ENCODE results near the gene TAB2.
"Not testable (repeated sequence)": the region's sequence is repeated elsewhere in the genome, so short reads cannot be mapped to it uniquely, and the experiment has no call there.

The TAB2 gene

DNA sequence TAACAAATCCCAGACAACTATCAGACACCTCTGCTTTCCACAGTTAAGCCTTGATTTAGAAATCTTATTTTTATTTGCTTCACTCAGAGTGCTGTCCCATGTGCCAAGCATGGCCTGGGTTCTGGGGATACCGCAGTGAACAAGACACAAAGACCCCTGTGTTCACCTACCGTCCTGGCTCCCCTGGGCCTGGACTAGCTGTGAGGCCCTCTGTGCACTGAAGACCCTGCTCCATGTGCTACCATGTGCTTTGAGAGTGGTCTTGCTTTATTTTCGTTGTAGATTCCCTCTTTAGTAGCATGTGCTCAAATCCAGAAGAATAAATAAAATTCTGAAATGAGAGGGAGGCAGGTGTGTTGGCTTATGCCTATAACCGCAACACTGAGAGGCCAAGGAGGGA is 105.1 kb downstream of the TAB2 start:
- DNase-seq: no peak

DNA sequence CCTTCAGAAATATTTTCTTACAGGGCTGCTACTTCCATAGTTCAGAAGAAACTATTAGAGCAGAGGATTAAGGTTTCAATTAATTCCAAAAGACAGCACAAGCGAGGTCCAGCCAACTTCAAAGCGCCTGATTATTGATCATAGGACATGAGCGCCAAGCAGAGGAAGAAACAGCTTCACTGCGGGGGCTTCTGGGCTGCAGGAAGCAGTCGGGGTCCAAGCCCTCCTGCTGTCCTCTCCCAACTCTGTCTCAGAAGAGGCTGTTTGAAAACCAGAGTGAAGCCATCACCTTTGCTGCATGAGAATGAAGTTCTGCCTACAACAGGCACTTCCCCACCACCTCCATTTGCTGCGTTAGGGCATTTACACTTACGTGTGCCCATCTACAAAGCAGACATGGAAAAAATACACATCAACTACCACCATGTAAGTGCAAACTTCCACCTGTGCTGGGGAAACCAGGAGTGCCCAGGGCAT is 106.5 kb downstream of the TAB2 start:
- no peak for DNase-seq

DNA sequence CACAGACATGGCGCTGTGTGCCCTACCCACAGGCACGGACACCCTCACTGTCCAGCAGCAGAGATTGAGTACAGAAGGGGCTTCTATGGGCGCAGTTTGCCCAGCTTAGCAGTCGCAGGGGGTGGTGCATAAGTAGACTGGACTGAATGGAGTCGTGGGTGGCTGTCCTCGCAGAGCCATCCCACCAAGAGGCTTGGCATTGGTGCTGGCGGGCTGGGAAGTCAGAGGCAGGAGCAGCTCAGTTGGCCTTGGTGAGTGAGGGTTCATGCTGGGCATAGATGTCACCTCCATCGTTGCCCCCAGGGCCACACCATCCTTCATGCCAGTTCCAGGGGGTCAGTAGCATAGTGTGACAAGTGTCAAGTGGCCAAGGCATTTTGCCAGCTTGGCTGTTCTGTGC is 107.7 kb downstream of the TAB2 start:
- no peak for DNase-seq

DNA sequence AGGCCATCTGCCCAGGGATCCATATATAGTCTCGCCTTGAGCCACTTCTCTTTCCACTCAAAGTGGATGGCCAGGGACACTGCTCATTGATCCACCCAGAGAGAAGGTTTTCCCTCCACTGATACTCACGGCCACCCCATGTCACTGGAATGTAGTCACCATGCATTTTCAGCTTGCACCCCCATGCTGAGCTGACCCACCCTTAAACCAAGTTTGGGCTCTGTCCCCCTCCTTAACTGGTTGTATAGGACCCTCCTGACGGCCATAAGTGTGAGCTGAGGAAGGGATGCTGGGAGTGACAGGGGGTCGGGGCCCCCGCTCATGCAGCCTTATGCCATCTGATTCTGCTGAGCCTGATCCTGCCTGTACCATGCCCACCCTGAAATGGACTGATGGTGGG is 108.2 kb downstream of the TAB2 start:
- DNase-seq: no peak

DNA sequence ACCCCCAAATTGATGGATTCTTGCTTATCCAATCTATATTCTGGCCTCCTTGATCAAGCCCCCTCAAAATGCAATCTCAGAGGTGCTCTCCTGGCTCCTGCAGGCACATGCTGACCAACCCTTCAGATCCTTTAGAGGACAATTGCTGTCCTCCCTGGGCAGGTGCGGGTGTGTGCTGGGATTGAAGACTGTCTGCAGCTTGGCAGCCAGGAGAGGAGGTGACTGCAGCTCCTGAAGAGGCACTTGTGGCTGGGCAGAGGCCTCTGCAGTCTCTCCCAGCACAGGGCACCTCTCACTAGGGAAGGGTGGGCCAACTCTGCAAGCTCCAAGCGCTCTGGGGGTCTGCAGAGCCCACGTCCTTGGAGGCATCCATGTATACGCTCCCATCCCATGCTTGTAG is 111.1 kb downstream of the TAB2 start:
- DNase-seq: no peak

DNA sequence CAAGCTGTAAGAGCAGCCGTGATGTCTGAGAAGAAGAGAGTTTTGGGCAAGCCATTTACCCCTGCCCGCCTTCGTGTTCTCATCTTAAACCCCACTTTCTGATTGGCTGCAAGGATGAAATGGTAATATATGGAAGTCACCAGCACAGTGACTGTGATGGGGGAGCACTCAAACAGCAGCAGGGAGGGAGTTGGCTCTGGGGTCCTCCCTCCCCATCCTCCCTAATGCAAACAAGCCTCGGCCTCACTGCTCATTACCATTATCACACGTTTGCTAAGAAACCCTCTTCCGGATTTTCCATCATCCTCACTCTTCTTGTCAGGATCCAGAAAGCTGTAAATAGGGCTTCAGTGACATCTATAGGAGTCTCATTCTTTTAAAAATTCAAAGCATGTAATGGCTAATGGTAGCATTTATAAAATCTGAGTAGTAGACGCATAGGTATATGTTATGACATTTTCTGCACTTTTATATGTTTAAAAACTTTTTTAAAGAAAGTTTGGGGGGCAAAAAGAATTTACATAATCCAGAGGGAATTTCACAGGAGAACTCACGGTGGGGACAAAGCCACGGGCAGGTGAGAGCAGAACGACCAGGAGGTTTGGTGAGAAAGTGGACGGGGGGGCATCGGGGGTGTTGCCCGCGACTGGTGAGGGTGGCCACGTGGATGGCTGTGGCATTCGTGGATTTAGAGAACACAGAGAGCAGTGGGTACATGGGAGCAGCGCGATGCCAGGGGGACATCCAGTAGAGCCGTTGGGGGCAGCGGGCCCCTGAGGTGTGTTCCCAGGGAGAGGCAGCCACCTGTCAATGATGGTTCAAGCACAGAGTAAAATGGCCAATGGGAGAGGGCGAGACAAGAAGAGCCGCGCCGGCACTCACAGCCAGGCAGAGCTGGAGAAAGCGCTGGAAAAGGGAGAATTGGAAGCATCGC is 112.2 kb downstream of the TAB2 start:
- DNase-seq: no peak

DNA sequence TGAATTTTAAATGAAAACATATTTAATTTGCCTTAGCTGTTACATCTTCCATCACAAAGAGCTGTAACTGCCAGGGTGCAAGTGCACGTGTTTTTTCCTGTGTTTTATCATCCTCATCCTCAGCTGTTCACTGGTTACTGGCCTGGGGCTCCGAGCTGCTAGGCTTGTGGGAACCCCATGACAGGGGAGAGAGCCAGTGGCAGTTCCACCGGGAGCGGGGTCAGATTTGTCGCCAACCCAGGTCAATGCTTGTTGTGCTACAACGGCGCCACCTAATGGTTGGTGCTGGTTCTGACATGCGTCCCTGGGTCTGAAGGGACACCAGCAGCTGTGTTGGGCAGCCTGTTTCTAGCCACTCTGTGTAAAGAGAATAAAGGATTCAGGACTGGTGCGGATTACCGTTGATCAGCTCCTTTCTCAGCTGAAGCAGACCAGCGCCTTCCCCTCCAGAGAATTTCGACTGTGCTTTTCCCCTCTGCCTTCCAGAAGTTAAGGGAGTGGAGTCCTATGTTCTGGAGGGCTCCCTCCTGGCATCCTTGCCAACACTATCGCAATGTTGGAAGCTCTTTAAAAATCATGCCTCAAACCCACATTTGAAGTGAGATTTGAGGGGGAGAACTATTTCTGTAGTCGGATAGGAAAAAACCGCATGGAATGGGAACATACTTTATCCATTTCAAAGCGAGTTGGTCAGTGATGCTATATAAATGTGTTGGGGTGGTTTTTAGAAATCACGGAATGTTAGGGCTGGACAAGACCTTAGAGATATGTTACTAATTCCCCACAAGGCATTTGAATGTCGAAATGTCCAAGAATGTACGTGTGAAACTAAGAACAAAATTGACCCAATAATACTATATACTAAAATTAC is 114.6 kb downstream of the TAB2 start:
- DNase-seq: peak; percentile 62

DNA sequence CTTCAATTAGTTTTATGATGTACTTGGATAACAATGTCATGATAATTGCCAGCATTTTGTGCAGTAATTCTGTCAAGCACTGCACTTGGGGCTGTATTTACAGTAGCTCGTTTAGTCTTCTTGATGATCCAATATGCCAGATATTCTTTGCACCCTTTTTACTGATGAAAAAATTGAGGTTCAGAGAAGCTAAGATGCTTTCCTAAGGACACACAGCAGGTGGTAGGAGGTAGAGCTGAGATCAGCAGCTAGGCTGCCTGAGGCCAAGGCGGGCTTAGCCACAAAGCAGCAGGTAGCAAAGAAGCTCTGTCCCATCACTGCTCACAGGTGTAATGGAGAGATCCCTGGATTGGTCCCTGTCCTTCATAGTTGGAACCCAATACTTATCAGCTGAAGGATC is 115.9 kb downstream of the TAB2 start:
- DNase-seq: no peak

DNA sequence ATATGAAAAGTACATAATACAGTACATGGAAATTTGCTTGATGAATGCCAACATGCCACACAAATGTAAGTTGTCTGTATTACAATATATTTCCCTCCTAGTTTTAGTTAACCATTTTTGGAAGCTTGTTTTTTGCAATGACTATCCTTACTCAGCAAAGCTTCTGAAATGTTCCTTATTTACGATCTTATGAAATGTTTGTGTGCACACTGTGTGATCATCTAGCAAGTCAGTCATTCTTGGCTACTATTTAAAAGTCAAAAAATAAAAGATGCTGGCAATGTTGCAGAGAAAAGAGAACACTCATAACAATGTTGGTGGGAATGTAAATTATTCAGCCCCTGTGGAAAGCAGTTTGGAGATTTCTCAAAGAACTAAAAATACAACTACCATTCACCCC is 116.4 kb downstream of the TAB2 start:
- DNase-seq: no peak

DNA sequence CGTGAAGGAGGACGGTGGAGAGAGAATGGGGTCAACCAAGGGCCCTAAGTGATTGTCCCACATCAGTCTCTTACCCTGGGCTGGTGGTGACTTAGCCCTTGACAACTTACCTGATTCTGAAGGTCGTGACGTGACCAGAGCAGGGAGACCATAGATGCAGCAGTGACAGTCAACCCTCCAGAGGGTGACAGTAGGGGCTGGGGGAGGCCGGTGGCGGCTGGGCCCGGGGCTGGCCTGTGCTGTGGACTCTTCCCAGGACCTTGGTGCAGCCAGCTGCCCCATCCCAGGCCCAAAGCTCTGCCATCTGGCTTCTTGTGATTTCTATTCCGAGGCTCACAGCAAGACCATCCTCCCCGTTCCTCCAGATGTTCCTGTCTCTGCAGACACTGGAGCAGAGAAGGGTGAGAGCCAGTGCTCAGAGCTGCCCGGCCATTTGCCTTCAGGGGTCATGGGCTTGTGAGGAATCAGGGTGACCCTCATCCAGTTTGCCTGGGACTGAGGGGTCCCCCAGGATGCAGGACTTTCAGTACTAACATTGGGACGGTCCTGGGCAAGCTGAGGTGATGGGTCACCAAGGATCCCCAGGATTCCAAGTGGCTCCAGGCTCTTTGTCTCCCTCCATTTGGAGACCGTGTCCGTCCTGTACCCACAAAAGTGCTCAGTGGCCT is 118.5 kb downstream of the TAB2 start:
- no peak for DNase-seq

DNA sequence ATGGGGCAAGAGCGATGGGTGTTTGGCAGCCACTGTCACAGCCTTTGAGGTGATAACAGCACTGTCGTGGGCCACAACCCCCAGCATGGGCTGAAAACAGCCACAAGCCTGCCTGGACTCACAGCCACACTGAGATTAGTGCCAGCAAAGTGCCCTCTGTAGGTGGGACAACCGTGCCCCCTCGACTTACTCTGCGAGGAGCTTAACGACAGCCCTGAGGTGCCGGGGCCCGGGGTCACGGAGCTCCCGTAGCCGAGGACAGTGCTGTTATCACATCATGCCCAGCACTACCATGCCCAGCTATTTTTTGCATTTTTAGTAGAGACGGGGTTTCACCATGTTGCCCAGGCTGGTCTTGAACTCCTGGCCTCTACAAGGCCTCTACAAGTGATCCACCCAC is 119.1 kb downstream of the TAB2 start:
- no peak for DNase-seq

DNA sequence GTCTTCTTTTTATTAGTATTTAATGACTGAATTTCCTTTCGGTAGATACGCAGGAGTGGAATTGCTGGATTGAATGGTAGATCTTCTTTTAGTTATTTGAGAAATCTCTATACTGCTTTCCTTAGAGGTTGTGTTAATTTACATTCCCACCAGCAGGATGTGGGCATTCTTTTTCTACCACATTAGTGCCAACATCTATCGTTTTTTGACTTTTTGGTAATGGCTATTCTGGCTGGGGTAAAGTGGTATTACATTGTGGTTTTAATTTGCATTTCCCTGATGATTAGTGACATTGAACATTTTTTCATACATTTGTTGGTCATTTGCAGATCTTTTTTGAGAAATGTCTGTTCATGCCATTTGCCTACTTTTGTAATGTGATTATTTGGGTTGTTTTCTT is 119.7 kb downstream of the TAB2 start:
- no peak for DNase-seq

DNA sequence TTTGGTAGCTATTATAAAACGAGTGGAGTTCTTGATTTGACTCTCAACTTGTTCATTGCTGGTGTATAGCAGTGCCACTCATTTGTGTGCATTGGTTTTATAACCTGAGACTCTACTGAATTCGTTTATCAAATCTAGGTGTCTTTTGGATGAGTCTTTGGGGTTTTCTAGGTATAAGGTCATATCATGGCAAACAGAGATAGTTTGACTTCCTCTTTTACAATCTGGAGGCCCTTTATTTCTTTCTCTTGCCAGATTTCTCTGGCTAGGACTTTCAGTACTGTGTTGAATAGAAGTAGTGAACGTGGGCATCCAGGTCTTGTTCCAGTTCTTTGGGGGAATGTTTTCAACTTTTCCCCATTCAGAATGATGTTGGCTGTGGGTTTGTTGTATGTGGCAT is 121.3 kb downstream of the TAB2 start:
- no peak for DNase-seq

DNA sequence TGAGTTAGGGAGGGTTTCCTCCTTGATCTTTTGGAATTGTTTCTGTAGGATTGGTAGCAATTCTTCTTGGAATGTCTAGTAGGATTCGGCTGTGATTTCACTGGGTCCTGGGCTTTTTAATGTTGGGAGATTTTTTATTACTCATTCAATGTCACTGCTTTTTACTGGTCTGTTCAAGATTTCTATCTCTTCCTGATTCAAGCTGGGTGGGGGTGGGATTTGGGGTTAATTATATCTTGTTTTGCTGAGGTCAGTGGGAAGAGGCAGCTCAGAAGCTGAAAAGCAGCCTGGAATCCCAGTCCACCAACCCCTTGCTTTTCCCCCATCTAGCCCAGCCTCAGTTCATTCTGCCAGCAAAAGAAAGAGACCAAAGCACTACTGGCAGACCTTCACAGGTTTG is 122.1 kb downstream of the TAB2 start:
- DNase-seq: no peak

DNA sequence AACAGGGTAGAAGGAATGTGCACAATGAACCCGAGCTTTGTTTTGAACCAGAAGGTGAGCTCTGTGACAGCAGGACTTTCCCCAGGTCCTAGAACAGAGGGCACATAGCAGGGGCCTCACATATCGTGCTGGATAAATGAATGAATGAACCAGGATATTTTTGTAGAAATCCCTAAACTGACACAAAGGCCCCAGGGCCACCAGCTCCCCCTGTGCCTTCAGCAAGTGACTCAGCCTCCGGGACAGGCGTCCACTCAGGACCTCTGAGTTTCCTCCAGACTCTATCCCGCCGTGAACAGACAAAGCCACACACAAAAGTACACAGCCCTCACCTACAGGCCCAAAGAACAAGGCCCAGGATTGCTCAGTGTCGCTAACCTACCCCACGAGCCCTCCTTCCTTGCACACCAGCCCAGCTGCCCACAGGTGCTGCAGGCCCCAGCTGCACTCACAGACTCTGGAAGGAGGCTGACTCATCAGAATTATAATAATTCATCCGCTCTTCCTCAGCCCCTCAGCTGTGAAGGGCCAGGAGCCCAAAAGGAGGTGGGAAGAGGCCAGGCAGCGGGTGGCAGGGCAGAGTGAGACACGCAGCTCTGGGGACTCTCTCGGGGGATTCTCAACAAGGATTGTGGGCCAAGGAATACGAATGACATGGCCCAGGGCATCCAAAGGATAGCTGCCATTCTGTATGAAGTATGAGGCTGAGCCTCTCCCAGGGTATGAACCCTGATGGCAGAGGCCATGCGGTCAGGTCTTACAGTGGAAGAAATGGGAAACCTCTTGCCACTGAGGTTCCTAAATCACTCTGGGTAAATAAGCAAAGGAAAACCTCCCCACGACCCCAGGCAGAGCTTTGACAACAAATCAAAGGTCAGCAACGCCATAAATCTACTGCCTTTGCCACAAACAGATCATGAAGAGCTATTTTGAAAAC is 123.5 kb downstream of the TAB2 start:
- DNase-seq: no peak

DNA sequence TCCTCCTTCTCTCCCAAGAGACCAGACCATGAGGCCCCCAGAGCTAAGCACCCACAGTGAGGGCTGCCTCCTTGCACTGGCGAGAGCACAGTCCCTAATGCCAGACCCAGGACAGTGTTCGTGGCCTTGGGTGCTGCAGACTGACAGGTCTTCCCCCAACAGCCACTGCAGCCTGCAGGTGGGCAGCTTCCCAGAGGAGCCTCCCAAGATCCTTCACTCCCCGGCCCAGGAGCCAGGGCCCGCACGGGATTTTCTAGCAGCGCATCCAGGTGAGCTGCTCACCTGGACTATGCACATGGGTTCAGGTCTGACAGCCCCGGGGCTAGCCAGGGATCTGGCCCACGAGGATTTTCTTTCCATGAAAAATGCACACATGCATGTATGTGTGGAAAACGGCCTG is 124.2 kb downstream of the TAB2 start:
- no peak for DNase-seq

DNA sequence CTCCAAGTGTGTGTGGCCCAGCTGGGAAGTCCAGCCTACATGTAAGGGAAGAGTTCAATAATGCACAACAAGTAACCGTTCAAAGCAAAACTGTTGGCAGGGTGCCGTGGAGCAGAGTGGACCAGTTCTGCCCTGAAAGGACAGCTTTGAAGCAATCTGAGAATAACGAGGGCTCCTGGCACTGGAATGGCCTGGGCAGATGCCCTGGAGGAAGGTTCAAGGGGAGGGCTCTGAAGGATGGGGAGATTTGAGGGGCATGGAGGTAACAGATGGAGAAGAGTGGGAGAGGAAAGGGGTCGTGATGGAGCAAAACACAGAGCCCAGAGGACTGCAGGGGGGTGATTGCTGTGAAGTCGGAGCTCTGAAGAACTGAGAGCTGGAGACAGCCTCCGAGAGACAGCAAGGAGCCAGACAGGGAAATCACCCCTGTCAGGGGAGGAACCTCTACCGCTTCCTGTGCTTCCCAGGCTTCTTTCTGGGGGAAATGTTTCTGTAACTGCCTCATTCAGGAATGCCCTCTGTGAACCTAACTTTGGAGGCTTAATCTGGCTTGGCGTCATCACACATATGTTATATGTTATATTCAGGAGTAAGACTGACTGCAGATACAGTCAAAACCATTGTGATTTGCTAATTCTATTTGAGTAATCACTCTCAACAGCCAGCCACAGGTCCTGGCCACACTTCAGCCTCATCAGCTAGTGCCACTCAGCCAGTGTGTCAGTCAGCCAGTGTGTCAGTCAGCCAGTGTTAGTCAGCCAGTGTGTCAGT is 126.1 kb downstream of the TAB2 start:
- no peak for DNase-seq

DNA sequence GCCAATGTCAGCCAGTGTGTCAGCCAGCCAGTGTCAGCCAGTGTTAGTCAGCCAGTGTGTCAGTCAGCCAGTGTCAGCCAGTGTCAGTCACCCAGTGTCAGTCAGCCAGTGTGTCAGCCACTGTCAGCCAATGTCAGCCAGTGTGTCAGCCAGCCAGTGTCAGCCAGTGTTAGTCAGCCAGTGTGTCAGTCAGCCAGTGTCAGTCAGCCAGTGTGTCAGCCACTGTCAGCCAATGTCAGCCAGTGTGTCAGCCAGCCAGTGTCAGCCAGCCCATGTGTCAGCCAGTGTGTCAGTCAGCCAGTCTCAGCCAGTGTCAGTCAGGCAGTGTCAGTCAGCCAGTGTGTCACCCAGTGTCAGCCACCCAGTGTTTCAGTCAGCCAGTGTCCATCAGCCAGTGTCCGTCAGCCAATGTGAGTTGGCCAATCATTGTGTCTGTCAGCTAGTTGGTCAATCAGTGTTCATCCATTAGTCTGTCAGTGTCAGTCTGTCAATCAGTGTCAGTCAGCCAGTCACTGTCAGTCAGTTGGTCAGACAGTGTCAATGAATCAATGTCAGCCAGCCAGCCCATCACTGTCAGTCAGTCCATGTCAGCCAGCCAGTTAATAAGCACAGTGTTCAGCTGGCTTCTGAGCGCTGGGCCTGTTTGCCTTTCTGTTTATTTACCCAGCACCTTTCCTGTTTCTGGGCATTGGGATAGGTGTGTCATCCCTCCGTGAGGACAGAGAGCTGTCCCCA is 127.0 kb downstream of the TAB2 start:
- not testable (repeated sequence) for DNase-seq

DNA sequence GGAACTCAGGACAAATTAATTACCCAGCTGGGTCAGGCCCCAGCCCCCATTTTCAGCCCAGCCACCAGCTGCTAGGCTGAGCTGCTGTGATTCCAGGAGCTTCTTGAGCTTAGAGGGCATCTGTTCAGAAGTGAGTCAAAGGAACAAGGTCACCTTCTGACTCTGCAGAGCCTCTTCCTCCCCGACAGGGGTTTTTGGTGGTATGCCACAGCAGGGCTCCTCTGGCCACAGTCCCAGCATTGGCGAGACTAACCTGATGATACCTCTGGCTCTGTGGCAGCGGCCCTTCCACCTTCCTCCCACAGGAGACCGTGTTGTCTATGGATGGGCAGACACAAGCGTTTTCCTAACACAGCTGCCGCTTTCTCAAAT is 127.6 kb downstream of the TAB2 start:
- peak; percentile 5 for DNase-seq

DNA sequence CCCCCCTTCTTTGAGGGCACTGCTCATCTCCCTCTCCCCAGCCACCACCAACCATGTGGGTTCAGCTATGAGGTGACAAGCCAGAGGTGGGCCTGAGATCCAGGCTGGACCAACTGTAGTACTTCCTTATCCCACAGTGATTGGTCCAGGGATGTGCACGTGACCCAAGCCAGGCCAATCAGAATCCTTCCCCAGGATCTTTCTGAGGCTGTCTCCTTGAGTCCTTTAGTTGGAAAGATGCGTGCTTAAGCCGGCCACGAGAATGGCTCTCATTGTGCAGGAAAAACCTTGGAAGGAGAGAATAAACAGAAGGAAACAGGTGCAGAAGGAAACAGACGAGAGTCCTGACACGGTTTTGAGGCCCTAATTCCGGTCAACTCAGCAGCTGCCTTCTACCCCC is 128.1 kb downstream of the TAB2 start:
- no peak for DNase-seq
